ENCODE data around the gene PDSS2.

DNA sequence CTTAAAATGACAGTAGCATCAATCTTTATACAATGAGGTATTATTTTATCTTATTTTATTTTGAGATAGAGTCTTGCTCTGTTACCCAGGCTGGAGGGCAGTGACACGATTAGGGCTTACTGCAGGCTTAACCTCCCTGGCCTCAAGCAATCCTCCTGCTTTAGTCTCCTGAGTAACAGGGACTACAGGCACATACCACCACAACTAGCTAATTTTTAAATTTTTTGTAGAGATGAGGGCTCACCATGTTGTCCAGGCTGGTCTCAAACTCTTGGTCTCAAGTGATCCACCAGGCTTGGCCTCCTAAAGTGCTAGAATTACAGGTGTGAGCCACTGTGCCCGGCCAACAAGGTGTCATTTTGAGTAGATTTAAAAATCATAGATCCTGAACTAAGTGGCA lies 125.9 kb downstream of the PDSS2 start:
- TF ChIP-seq, protein P1, sequence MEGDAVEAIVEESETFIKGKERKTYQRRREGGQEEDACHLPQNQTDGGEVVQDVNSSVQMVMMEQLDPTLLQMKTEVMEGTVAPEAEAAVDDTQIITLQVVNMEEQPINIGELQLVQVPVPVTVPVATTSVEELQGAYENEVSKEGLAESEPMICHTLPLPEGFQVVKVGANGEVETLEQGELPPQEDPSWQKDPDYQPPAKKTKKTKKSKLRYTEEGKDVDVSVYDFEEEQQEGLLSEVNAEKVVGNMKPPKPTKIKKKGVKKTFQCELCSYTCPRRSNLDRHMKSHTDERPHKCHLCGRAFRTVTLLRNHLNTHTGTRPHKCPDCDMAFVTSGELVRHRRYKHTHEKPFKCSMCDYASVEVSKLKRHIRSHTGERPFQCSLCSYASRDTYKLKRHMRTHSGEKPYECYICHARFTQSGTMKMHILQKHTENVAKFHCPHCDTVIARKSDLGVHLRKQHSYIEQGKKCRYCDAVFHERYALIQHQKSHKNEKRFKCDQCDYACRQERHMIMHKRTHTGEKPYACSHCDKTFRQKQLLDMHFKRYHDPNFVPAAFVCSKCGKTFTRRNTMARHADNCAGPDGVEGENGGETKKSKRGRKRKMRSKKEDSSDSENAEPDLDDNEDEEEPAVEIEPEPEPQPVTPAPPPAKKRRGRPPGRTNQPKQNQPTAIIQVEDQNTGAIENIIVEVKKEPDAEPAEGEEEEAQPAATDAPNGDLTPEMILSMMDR (conservative IDR thresholded peaks at IDR 0.05 in 1 of 2, IDR thresholded peaks at IDR 0.05 in 1 of 2; ENCODE audit: extremely low read depth in 1 of 2, insufficient read depth in 1 of 2, low read depth in 1 of 2, low read length in 2 of 2): no peak
- no peak for TF ChIP-seq EZH2 (IDR thresholded peaks at IDR 0.05; ENCODE audit: borderline replicate concordance, low read length)

Measured in mammary epithelial cell (primary cell).